ENCODE results near the gene C22orf23.

The C22orf23 gene

DNA sequence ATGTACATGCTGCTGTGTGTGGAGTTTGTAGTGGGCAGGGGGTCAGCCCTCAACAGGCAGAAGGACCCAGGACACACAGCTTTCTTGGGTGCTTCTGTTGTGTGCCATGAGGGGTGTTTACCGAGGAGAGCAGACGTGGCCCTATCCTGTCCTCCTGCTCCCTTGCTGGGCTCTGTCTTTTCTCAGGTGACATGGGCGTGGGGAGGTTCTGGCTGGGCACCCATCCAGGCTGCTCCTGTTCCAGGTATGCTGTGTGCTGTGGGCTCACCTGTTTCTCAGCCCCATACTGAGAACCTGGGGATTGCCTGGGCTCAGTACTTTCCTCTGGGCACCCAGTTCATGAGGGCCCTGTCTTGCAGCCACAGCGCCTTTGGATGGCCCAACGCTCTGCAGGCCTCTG lies 24.0 kb downstream of the C22orf23 start:
- DNase-seq, result no peak

GRCh38 chr22:37927637-37927936 lies 25.8 kb downstream of the C22orf23 start:
- no peak for DNase-seq

DNA sequence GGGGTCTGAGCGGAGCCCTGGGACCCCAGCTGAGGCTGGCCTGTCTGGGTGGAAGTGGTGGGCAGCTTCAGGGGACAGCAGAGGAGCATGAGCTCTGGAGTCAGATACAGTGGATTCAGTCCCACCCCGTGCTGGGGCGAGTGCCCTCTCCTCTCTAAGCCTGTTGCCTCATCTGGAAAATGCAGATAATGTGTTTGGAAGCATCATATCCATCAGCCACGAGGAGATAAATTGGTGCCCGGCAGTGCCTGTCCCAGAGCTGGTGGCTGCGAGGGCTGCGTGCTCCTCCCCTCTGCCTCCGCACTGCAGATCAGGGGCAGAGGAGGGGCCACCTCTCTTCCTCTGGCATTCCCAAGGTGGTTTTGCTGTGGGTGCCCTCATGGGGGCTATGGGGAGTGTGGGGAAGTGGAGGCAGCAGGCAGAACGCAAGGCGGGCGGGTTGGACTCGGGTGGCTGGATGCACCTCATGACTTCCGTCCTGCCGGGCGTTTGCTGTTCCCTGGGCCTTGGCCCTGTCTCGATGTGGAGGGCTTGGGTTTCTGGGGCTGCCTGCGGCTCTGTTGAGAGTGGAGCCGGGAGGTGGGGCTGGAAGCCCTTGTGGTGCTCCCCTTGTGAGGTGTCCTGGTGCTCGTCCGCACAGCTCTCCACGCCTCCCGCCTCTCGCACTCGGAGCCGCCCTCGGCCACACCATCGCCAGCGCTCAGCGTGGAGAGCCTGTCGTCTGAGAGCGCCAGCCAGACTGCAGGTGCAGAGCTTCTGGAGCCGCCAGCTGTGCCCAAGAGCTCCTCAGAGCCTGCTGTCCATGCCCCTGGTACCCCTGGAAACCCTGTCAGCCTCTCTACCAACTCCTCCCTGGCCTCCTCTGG lies 26.4 kb downstream of the C22orf23 start:
- no peak for DNase-seq

DNA sequence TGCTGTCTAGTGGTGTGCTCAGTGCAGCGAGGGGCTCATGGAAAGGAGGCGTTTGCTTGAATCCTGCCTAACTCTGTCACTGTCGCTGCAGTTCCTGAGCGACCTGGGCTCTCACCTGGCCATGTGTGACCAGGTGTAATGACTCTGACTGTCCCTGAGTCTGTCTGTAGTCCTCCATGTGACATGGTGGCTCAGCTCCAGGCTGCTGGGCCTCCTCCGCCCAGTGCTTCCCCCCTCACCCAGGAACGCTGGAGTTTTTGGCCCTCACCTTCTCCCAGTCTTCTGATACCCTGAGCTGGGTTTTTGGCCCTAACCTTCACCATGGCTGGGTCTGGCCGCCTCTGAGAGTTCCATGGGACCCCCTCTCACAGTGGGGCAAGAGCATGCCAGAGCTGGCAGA lies 27.0 kb downstream of the C22orf23 start:
- no peak for DNase-seq

- no peak for DNase-seq
Measured at GRCh38 chr22:37925767-37926166, 27.6 kb downstream of the C22orf23 start.

GRCh38 chr22:37925330-37925729 lies 28.1 kb downstream of the C22orf23 start:
- DNase-seq, result no peak

DNA sequence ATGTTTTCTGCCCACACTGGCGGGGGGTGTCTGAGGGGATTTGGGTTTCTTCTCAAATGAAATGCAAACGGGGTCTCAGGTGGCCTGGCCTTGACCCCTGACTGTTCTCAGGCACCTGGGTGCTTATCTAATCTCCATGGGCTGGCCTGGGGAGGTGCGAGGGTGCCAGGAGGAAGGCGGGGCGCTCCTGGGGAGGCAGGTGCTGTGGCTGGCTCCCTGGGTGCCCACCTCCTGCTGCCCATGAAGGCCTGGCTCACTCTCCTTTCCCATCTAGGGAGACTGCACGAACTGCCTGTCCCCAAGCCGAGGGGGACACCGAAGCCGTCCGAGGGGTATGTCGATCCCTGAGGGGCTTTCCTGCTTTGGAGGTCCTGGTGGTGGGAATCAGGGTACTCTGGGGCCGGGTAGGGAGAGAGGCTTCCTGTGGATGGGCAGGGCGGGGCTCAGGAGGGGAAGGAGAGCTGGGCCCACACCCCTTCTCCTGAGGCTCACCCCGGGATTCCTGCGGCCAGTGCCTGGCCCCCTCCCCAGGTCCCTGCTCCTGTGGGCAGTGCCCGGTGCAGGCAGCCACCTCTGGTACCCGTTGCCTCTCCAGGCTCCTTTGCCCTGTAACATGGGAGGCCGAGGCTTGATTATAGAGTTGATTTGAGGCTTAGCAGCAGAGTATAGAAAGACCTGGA lies 28.9 kb downstream of the C22orf23 start:
- DNase-seq, result no peak

DNA sequence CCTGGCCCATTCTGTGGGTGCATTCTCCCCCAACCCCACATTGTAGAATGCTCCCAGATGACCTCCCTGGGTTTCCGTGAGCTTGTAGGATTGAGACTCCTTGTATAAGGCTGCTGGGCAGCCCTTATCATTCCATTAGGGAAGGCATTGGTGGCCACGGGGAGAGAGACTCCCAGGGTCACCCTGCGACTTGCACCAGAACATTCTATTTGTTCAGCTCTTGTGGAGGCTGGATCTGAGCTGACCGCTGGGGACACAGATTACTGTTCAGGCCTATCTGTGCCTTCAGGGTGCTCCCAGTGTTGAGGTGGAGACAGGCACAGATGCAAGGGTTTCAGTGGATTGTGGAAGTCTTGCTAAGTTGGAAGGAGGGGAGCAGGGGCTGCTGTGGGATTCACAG lies 29.5 kb downstream of the C22orf23 start:
- DNase-seq, result no peak

DNA sequence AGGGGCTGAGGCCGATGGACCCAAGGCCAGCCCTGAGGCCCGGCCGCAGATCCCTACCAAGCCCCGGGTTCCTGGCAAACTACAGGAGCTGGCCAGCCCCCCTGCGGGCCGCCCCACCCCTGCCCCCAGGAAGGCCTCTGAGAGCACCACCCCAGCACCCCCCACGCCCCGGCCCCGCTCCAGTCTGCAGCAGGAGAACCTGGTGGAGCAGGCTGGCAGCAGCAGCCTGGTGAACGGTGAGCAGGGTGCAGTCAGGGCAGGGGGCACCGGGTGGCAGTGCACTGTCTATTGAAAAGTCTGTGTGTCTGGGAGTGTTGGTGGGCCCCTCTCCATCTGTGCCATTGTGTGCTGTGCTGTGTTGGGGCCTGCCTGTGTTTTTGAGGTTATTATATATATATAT lies 31.2 kb downstream of the C22orf23 start:
- DNase-seq, result no peak

DNA sequence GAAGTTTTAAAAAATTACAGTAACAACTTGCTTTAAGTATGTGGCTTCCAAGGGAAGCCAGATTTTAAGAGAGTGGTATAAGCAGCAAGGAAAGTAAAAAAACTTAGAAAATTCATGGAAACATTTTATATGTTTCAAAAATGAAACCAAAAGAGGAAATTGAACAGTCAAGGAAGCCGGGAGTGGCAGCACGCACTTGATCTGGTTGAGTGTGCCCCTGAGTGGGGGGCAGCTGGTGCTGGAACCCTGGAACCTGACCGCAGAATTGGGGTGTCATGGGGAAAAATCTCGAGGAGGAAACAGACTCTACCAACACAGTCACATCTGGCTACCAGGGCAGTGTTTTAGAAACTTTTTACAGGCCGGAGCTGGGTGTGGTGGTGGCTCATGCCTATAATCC lies 33.3 kb downstream of the C22orf23 start:
- DNase-seq, result no peak

DNA sequence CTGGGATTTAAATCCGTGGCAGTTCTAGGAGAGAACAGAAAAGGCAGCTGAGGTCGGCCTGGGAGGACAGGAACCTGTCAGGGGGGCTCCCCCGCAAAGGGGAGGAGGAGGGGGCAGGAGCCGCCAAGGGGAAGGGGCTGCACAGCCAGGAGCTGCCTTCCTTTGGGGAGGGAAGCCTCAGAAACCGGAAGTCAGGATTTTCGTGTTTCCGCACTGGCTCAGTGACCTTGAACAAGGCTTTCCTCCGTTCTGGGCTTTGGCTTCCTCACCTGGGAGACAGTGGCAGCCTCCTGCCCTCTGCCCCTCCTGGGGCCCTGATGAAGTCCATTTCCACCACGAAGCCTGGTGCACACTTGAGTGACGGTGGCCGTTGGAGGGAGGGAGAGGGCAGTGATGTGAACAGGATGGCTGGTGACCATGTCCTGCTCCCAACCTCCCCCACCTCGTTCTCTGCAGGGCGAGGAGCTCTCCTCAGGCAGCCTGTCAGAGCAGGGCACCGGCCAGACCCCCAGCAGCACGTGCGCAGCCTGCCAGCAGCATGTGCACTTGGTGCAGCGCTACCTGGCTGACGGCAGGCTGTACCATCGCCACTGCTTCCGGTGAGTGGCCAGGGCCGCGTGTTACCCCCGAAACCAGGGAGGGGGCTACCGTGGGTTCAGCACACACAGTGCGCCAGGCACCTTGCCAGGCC lies 34.7 kb downstream of the C22orf23 start:
- DNase-seq, result no peak

- DNase-seq, result no peak
Measured at GRCh38 chr22:37917874-37918548, 35.4 kb downstream of the C22orf23 start.

- DNase-seq, result no peak
Measured at GRCh38 chr22:37916311-37916710, 37.1 kb downstream of the C22orf23 start.

DNA sequence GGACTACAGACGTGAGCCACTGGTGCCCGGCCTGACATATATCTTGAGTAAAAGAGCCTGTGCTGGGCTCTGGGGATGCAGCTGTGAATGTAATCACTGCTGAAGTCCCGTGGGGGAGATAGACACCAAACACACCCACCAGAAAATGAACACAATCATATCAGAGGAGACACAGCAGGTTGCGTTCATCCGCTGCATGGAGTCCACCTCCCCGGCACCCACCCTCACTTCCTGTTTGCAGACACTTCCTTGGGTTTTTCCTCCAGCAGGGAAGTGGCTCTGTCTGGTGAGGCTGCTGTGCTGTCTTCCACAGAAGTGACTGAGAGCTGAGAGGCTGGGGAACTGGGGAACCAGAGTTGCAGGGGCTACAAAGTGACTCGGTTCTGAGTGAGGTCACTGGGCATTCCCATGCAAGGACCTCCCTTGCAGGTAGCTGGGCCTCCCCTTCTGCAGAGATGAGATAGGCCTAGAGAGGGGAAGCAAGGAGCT lies 40.1 kb downstream of the C22orf23 start:
- no peak for DNase-seq

DNA sequence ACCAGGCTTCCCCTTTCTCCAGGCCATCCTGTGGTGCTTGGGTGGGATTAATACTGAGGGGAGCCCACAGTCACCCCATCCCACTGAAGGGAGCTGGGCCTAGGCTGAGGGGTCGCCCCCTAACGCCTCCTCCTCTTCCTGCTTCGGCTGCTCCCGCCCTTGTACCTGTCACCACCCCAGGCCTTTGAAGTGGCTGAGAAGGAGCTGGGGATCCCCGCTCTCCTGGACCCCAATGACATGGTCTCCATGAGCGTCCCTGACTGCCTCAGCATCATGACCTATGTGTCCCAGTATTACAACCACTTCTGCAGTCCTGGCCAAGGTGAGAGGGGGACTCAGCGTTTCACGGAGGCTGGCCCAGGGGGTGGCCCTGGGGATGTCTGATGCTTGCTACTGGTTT lies 41.2 kb downstream of the C22orf23 start:
- DNase-seq, result no peak

DNA sequence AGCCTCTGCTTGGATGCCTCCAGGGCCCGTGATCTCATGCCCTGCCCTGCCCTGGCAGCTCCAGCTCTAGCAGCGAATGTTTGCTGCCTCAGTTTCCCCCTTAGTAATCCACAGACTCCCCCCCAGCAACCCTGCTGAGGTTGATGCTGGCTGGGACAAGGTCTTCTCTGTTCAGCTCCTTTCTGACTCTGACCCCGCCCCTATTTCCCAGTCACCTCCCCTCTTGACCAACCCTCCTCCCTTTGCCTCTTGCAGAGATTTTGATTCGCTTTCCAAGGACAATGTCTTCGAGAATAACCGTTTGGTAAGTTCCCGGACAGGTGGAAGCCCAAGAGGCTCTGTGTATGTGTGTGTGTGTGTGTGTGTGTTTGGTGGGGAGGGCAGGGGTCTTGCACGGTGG lies 41.7 kb downstream of the C22orf23 start:
- DNase-seq, result no peak

DNA sequence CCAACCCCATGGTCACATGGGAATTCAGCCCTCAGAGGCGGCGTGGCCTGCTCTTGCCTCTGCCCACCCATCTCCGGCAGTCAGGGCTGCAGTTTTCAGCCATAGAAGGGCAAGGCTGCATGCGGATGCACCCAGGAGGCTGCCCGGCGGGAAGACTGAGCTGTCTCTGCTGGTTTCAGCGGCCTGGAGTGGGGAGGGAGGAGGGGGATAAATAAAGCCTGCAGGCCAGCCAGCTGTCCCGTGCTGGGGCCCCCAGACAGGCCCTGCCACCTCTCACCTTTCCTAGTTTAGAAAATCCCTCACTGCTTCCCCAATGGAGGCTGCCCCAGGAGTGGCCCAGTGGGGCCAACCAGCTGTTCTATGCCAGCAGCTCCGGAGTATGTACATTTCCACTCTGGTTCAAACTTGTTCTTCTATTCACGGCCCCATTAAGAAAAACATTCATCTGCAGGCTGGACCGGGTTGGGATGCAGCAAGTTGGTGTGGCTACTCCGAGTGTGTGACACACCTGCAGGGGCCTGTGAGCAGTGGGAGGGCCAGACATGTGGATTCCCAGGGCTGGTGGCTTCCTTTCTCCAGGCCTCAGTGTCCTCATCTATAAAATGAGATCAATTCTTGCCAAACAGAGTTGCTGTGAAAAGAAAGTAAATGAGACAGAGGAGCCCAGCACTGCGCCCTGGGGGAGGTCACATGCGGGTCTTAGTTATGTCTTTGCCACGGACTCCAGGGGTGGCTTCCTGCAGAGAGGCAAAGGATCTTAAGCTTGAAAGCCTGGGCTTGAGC lies 42.3 kb downstream of the C22orf23 start:
- DNase-seq, result peak in 5 of 56 donors; percentile 7 to 30 (median 25)

GRCh38 chr22:37909766-37910165 lies 43.6 kb downstream of the C22orf23 start:
- no peak for DNase-seq

DNA sequence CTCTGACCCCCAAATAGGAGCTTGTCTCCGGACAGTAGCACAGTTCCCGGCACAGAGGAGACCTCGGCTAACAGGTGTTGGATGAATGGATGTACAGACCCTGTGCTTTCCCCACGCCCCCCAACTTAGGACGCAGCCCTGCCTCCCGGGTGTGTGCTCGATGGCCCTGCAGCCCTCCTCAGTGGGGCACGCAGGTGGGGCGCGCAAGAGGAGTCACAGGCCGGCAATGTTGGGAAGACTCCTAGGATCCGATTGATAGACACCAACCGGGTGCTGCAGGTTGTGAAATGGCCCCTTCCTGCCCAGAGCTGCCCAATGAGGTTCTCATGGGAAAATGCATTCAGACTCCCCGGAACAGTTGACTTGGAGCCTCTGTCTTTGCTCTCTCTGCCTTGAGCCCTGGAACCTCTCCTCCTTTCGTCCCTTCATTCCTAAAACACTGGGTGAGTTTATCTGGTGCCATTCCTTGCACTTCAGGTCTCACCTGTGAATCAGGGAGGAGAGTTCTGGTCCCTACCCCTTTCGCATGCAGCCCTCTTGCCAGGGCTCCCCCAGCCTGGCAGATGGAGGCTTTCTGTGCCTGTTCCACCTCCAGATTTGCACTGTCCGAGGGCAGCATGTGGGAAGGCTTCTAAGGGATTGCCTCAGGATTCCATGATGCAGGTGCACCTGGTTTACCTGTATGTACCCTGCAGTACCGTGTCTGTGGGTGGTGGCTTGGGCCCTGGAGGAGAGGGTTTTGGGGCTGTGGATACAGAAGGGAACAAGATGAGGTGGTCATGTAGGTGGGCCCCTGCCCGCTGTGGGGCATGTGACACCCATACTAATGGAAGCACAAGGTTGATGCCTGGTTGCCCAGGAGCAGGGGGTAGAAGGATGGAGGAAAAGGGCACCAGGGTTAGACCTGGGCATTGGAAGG lies 46.1 kb downstream of the C22orf23 start:
- DNase-seq, result no peak

Data from nucleus accumbens (tissue), 56 donors.